HepG2 (cell line): ENCODE measurements around the gene CFAP45.

Experiments
- ELF1 ChIP-seq: sonication (generic); formaldehyde crosslinking; IDR thresholded peaks from 2 replicates; pipeline ENCODE4 v1.4.0; 2020; ENCODE audit warnings: missing genetic modification reagents
- ETV6 ChIP-seq: sonication (generic); formaldehyde crosslinking; conservative IDR thresholded peaks from 2 replicates; pipeline ENCODE4 v1.4.0; 2020; ENCODE audit warnings: missing genetic modification reagents
- HMG20A ChIP-seq: IDR thresholded peaks from 2 replicates; pipeline ENCODE4 v1.6.1; 2016; ENCODE audit warnings: borderline replicate concordance
- NCOR1 ChIP-seq: fragments of 200-600 bp; sonication (generic); IDR thresholded peaks from 2 replicates; pipeline ENCODE4 v1.7.0; 2017; ENCODE audit warnings: antibody characterized with exemption, low read length, borderline replicate concordance
- ZNF816 ChIP-seq: sonication (generic); formaldehyde crosslinking; IDR thresholded peaks from 2 replicates; pipeline ENCODE4 v1.8.0; 2022; ENCODE audit warnings: missing genetic modification reagents, mild to moderate bottlenecking, borderline replicate concordance
- TF ChIP-seq, protein P1 (sequence below): sonication (generic); formaldehyde crosslinking; IDR thresholded peaks from 2 replicates; pipeline ENCODE4 v1.8.1; 2022; ENCODE audit warnings: mild to moderate bottlenecking, missing genetic modification reagents
- TF ChIP-seq, protein P2 (sequence below): sonication (generic); formaldehyde crosslinking; IDR thresholded peaks from 2 replicates; pipeline ENCODE4 v1.4.0; 2020; ENCODE audit warnings: missing genetic modification reagents, mild to moderate bottlenecking, borderline replicate concordance
- TF ChIP-seq, protein P3 (sequence below): sonication (generic); formaldehyde crosslinking; IDR thresholded peaks from 2 replicates; pipeline ENCODE4 v1.5.0; 2020; ENCODE audit warnings: missing genetic modification reagents

DNA sequence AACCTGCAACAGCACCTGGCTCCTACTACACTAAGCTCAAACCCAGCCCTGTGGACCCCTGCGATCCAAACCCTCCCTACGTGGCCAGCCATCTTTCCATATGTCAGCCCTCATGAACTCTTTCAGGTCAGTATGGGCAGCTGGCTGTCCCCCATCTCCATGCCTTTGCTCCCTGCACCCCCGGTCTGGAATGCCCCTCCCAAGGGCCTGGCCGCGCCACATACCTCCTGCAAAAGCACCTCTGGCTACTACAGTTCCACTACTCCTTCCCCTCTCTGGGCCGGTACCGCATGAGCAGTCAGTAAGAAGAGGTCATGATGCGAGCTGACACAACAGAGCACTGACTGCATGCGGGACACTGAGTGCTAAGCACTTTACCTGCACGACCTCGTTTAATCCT lies 35.3 kb upstream of the CFAP45 start:
- TF ChIP-seq NCOR1 (no peak), ELF1 (CRISPR knock-in tag) (no peak), ZNF816 (CRISPR knock-in tag) (no peak), ETV6 (CRISPR knock-in tag) (no peak), HMG20A (CRISPR knock-in tag) (no peak)
- TF ChIP-seq, protein P1, sequence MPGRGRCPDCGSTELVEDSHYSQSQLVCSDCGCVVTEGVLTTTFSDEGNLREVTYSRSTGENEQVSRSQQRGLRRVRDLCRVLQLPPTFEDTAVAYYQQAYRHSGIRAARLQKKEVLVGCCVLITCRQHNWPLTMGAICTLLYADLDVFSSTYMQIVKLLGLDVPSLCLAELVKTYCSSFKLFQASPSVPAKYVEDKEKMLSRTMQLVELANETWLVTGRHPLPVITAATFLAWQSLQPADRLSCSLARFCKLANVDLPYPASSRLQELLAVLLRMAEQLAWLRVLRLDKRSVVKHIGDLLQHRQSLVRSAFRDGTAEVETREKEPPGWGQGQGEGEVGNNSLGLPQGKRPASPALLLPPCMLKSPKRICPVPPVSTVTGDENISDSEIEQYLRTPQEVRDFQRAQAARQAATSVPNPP (CRISPR knock-in tag): no peak
- TF ChIP-seq, protein P2, sequence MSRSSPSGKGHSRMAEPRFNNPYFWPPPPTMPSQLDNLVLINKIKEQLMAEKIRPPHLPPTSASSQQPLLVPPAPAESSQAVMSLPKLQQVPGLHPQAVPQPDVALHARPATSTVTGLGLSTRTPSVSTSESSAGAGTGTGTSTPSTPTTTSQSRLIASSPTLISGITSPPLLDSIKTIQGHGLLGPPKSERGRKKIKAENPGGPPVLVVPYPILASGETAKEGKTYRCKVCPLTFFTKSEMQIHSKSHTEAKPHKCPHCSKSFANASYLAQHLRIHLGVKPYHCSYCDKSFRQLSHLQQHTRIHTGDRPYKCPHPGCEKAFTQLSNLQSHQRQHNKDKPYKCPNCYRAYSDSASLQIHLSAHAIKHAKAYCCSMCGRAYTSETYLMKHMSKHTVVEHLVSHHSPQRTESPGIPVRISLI (CRISPR knock-in tag): no peak
- TF ChIP-seq, protein P3, sequence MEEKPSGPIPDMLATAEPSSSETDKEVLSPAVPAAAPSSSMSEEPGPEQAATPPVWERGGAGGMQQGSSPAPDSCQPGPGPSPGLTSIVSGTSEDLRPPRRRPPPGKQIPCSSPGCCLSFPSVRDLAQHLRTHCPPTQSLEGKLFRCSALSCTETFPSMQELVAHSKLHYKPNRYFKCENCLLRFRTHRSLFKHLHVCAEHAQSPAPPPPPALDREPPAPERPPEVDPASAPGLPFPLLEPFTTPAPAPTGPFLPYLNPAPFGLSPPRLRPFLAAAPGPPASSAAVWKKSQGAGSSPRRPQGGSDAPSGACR (CRISPR knock-in tag): no peak
